Tibial nerve (tissue), 4 donors: Measurements from ENCODE around the gene NUDT13. TPM values are rescaled to one million over a fixed set of nuclear protein-coding genes. Genes with fewer than 3 reads are reported as not detected.

ENCODE experiments used
- DNase-seq, 2 donors: peaks; one replicate each; pipeline ENCODE4 v3.0.0-alpha.2; 2019; ENCODE audit warnings: low spot score in 2 of 2
- H3K27ac ChIP-seq, 4 donors: fragments of 200-600 bp; sonication (generic) in 3 of 4; one replicate each; pipeline ENCODE4 v1.5.1; 2017 to 2019; ENCODE audit warnings: mild to moderate bottlenecking in 1 of 4
- H3K27me3 ChIP-seq, 2 donors: fragments of 200-600 bp; sonication (generic) in 1 of 2; one replicate each; pipeline versions ENCODE4 v1.5.1 to v1.6.0; 2017 to 2019
- H3K36me3 ChIP-seq, 3 donors: fragments of 200-600 bp; sonication (generic); one replicate each; pipeline ENCODE4 v1.5.1; 2018 to 2019
- H3K4me1 ChIP-seq, 4 donors: fragments of 200-600 bp; sonication (generic) in 3 of 4; one replicate each; pipeline ENCODE4 v1.5.1; 2017 to 2019
- H3K4me3 ChIP-seq, 4 donors: fragments of 200-600 bp; sonication (generic) in 3 of 4; one replicate each; pipeline ENCODE4 v1.5.1; 2017 to 2019; ENCODE audit warnings: mild to moderate bottlenecking in 1 of 4, moderate library complexity in 1 of 4
- H3K9me3 ChIP-seq, 4 donors: fragments of 200-600 bp; sonication (generic) in 3 of 4; one replicate each; pipeline ENCODE4 v1.5.1; 2017 to 2019
- EP300 ChIP-seq, 2 donors: sonication (generic); formaldehyde crosslinking; IDR thresholded peaks; one replicate each; pipeline ENCODE4 v1.6.1; 2017; ENCODE audit warnings: antibody characterized with exemption in 2 of 2, mild to moderate bottlenecking in 1 of 2
- POLR2A ChIP-seq, 2 donors: fragments of 450-650 bp; IDR thresholded peaks; one replicate each; pipeline ENCODE4 v1.6.1; 2017; ENCODE audit warnings: antibody characterized with exemption in 2 of 2, mild to moderate bottlenecking in 2 of 2, moderate library complexity in 2 of 2
- WGBS, 2 donors: methylation state at CpG; one replicate each; pipeline ENCODE4 v1.1.5; 2018; 5-methylcytosine and 5-hydroxymethylcytosine counted together
- total RNA-seq, 4 donors: library from RNA; depleted of rRNA; stranded (reverse); fragments of >200 nt; gene quantifications; one replicate each; pipeline ENCODE4 v1.1.0, GENCODE V29; 2016
- TF ChIP-seq, protein P1 (sequence below), 5 experiments: fragments of 200-600 bp in 3 of 5; fragments of 450-650 bp in 2 of 5; sonication (generic) in 3 of 5; IDR thresholded peaks; one replicate each; pipeline ENCODE4 v1.5.1; 2016 to 2019; ENCODE audit warnings: antibody characterized with exemption in 5 of 5, mild to moderate bottlenecking in 3 of 5, moderate library complexity in 2 of 5

The NUDT13 gene
- total RNA-seq, 4 donors from 2014 or later: 1.2 to 10.5 (median 4.2) TPM

DNA sequence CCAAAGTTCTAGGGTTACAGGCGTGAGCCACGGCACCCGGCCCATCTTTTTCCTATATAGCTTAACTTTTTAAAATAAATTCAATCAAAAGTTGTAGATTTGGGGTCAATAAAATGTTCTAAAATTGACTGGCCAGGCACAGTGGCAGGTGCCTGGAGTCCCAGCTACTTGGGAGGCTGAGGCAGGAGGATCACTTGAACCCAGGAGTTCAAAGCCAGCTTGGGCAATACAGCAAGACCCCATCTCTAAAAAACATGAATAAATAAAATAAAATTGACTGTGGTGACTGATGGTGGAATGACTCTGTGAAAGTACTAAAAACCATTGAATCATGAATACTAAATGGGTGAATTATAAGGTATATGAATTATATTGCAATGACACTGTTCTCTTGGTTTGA lies 34.4 kb upstream of the NUDT13 start:
- no peaks in the 10 kb centered on the region for H3K27me3 ChIP-seq
- no peaks in the 10 kb centered on the region for H3K9me3 ChIP-seq
- TF ChIP-seq, protein P1, sequence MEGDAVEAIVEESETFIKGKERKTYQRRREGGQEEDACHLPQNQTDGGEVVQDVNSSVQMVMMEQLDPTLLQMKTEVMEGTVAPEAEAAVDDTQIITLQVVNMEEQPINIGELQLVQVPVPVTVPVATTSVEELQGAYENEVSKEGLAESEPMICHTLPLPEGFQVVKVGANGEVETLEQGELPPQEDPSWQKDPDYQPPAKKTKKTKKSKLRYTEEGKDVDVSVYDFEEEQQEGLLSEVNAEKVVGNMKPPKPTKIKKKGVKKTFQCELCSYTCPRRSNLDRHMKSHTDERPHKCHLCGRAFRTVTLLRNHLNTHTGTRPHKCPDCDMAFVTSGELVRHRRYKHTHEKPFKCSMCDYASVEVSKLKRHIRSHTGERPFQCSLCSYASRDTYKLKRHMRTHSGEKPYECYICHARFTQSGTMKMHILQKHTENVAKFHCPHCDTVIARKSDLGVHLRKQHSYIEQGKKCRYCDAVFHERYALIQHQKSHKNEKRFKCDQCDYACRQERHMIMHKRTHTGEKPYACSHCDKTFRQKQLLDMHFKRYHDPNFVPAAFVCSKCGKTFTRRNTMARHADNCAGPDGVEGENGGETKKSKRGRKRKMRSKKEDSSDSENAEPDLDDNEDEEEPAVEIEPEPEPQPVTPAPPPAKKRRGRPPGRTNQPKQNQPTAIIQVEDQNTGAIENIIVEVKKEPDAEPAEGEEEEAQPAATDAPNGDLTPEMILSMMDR (IDR thresholded peaks at IDR 0.05): no peak
- TF ChIP-seq POLR2A (IDR thresholded peaks at IDR 0.05) (no peak), EP300 (IDR thresholded peaks at IDR 0.05) (no peak)
- peaks cover 6 to 21% (median 6%) of the 10 kb centered on the region in 3 donors for H3K36me3 ChIP-seq
- H3K4me3 ChIP-seq: no peak overlapping the region
- no peak for DNase-seq
- H3K4me1 ChIP-seq: peaks cover 0 to 17% (median 0%) of the 10 kb centered on the region in 4 donors
- WGBS, 2 donors: 88 to 94% methylated on average over 3 of the region's 3 CpGs
- peak overlapping the region in 3 of 4 donors; percentile 55 to 89 (median 72) for H3K27ac ChIP-seq

GRCh38 chr10:73076360-73077183 lies 33.7 kb upstream of the NUDT13 start:
- Histone ChIP-seq H3K4me1 (peaks cover 0 to 17% (median 0%) of the 10 kb centered on the region in 4 donors), H3K9me3 (no peaks in the 10 kb centered on the region), H3K27ac (peak overlapping the region; percentile 46 to 89 (median 64)), H3K36me3 (peaks cover 2 to 13% (median 6%) of the 10 kb centered on the region in 3 donors), H3K27me3 (no peaks in the 10 kb centered on the region), H3K4me3 (peak overlapping the region in 1 of 4 donors; percentile 30)
- no peak for TF ChIP-seq POLR2A (IDR thresholded peaks at IDR 0.05)
- TF ChIP-seq EP300 (IDR thresholded peaks at IDR 0.05): peak; percentile 78 to 93
- WGBS, 2 donors: 34 to 51% methylated on average over 6 of the region's 6 CpGs
- DNase-seq: peak; percentile 45 to 81

- Histone ChIP-seq H3K36me3 (no peaks in the 10 kb centered on the region), H3K9me3 (no peaks in the 10 kb centered on the region), H3K4me3 (no peak overlapping the region), H3K27ac (no peak overlapping the region), H3K4me1 (peaks cover 0 to 42% (median 0%) of the 10 kb centered on the region in 4 donors), H3K27me3 (no peaks in the 10 kb centered on the region)
- WGBS, 2 donors: 89 to 93% methylated on average over 3 of the region's 3 CpGs
- TF ChIP-seq POLR2A (IDR thresholded peaks at IDR 0.05) (no peak), EP300 (IDR thresholded peaks at IDR 0.05) (no peak)
- TF ChIP-seq, protein P1 (IDR thresholded peaks at IDR 0.05): no peak
- DNase-seq: no peak
Observed at GRCh38 chr10:73079779-73080541, 30.3 kb upstream of the NUDT13 start.

DNA sequence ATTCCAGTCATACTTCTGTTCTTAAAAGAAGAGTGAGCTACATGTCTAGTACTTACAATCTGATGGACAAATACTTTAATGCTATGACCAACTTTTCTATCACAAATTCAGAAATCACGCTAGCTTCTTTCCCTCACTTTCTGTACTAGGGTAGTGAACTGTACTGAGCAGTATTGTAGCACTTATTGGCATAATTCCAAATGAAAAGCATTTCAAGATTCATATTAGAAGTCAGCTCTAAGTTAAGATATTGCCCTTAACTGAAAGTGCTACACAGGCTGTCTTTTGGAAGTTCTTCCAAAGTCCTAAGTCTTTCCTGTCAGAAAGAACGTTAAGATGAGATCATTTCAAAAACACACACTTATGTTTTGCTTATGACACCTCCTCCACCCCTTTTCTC lies 27.0 kb upstream of the NUDT13 start:
- H3K27me3 ChIP-seq: no peaks in the 10 kb centered on the region
- TF ChIP-seq EP300 (IDR thresholded peaks at IDR 0.05): no peak
- TF ChIP-seq, protein P1 (IDR thresholded peaks at IDR 0.05): no peak
- no peak for TF ChIP-seq POLR2A (IDR thresholded peaks at IDR 0.05)
- WGBS, 2 donors: 11 to 20% methylated on average over 2 of the region's 2 CpGs
- H3K9me3 ChIP-seq: no peaks in the 10 kb centered on the region
- H3K4me1 ChIP-seq: peaks cover 0 to 26% (median 0%) of the 10 kb centered on the region in 4 donors
- H3K36me3 ChIP-seq: no peaks in the 10 kb centered on the region
- no peak overlapping the region for H3K4me3 ChIP-seq
- no peak for DNase-seq
- peak overlapping the region in 2 of 4 donors; percentile 32 to 43 for H3K27ac ChIP-seq

DNA sequence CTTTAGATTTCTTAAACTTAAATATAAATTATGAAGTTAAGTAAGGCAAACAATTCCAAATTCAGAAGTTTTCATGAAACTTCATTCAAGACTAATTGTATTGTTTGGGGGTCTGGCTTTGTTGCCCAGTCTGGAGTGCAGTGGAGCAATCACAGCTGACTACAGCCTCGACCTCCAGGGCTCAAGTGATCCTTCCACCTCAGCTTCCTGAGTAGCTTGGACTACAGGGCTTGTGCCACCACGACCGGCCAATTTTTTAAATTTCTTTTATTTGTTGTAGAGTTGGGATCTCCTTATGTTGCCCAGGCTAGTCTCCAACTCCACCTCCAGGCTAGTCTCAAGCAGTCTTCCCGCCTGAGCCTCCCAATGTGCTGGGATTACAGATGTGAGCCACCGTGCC lies 26.0 kb upstream of the NUDT13 start:
- 85% methylated on average over 5 of the region's 5 CpGs for WGBS, 2 donors
- no peak overlapping the region for H3K27ac ChIP-seq
- TF ChIP-seq EP300 (IDR thresholded peaks at IDR 0.05) (no peak), POLR2A (IDR thresholded peaks at IDR 0.05) (no peak)
- TF ChIP-seq, protein P1 (IDR thresholded peaks at IDR 0.05): no peak
- peaks cover 0 to 35% (median 0%) of the 10 kb centered on the region in 4 donors for H3K4me1 ChIP-seq
- no peaks in the 10 kb centered on the region for H3K9me3 ChIP-seq
- no peaks in the 10 kb centered on the region for H3K36me3 ChIP-seq
- no peak for DNase-seq
- H3K4me3 ChIP-seq: no peak overlapping the region
- no peaks in the 10 kb centered on the region for H3K27me3 ChIP-seq
